ENCODE data around the gene TMEM87B. TPM values are rescaled to one million over a fixed set of nuclear protein-coding genes. Genes with fewer than 3 reads are reported as not detected.

Gene TMEM87B
- polyA plus RNA-seq, 1 donor from 2014 or later: 12.8 TPM

DNA sequence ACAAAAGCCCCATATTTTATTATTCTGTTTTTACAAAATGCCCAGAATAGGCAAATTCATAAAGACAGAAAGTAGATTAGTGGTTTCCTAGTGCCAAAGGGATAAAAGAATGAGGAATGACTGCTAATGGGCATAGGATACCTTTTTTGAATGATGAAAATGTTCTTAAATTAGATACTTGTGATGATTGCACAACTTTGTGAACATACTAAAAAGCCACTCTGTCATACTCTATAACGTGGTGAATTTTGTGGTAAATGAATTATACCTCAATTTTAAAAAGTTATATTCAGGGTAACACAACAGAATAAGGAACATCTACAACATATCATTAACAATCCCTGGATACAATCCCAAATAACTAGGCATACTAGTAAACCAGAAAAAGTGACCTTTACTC is 74.0 kb downstream of the TMEM87B start:
- H3K79me2 ChIP-seq (replicated peaks; ENCODE audit: insufficient read depth, low read length): no peaks in the 10 kb centered on the region
- H2AFZ ChIP-seq (ENCODE audit: low read depth, low read length): no peak overlapping the region
- H4K20me1 ChIP-seq (ENCODE audit: insufficient read depth): no peaks in the 10 kb centered on the region
- H3F3A ChIP-seq (ENCODE audit: insufficient read depth, low read length, poor library complexity, severe bottlenecking): no peaks in the 10 kb centered on the region
- H3K9me2 ChIP-seq (ENCODE audit: insufficient read depth, low read length): no peaks in the 10 kb centered on the region
- no peak overlapping the region for H3K27ac ChIP-seq (ENCODE audit: low read length)
- TF ChIP-seq EP300 (conservative IDR thresholded peaks at IDR 0.05; ENCODE audit: poor library complexity, severe bottlenecking): no peak
- TF ChIP-seq SMC3 (conservative IDR thresholded peaks at IDR 0.05; ENCODE audit: poor library complexity): no peak
- no peak for TF ChIP-seq MXI1 (conservative IDR thresholded peaks at IDR 0.05; ENCODE audit: poor library complexity, severe bottlenecking)
- TF ChIP-seq EZH2 (IDR thresholded peaks at IDR 0.05; ENCODE audit: borderline replicate concordance, insufficient read depth, low read length, poor library complexity, severe bottlenecking): no peak
- no peak for TF ChIP-seq RAD21 (conservative IDR thresholded peaks at IDR 0.05)
- TF ChIP-seq, protein P1, sequence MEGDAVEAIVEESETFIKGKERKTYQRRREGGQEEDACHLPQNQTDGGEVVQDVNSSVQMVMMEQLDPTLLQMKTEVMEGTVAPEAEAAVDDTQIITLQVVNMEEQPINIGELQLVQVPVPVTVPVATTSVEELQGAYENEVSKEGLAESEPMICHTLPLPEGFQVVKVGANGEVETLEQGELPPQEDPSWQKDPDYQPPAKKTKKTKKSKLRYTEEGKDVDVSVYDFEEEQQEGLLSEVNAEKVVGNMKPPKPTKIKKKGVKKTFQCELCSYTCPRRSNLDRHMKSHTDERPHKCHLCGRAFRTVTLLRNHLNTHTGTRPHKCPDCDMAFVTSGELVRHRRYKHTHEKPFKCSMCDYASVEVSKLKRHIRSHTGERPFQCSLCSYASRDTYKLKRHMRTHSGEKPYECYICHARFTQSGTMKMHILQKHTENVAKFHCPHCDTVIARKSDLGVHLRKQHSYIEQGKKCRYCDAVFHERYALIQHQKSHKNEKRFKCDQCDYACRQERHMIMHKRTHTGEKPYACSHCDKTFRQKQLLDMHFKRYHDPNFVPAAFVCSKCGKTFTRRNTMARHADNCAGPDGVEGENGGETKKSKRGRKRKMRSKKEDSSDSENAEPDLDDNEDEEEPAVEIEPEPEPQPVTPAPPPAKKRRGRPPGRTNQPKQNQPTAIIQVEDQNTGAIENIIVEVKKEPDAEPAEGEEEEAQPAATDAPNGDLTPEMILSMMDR (IDR thresholded peaks at IDR 0.05; ENCODE audit: poor library complexity, severe bottlenecking): no peak
- no peak for TF ChIP-seq POLR2AphosphoS5 (IDR thresholded peaks at IDR 0.05)
- no peak for TF ChIP-seq TAF1 (IDR thresholded peaks at IDR 0.05; ENCODE audit: low read depth)
- TF ChIP-seq, protein P2, sequence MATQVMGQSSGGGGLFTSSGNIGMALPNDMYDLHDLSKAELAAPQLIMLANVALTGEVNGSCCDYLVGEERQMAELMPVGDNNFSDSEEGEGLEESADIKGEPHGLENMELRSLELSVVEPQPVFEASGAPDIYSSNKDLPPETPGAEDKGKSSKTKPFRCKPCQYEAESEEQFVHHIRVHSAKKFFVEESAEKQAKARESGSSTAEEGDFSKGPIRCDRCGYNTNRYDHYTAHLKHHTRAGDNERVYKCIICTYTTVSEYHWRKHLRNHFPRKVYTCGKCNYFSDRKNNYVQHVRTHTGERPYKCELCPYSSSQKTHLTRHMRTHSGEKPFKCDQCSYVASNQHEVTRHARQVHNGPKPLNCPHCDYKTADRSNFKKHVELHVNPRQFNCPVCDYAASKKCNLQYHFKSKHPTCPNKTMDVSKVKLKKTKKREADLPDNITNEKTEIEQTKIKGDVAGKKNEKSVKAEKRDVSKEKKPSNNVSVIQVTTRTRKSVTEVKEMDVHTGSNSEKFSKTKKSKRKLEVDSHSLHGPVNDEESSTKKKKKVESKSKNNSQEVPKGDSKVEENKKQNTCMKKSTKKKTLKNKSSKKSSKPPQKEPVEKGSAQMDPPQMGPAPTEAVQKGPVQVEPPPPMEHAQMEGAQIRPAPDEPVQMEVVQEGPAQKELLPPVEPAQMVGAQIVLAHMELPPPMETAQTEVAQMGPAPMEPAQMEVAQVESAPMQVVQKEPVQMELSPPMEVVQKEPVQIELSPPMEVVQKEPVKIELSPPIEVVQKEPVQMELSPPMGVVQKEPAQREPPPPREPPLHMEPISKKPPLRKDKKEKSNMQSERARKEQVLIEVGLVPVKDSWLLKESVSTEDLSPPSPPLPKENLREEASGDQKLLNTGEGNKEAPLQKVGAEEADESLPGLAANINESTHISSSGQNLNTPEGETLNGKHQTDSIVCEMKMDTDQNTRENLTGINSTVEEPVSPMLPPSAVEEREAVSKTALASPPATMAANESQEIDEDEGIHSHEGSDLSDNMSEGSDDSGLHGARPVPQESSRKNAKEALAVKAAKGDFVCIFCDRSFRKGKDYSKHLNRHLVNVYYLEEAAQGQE (IDR thresholded peaks at IDR 0.05; ENCODE audit: borderline replicate concordance): no peak
- H3K36me3 ChIP-seq (ENCODE audit: insufficient read depth, low read length): no peaks in the 10 kb centered on the region
- no peak overlapping the region for H3K4me3 ChIP-seq (ENCODE audit: low read length)
- H3K27me3 ChIP-seq (ENCODE audit: insufficient read depth, low read depth, low read length): no peaks in the 10 kb centered on the region
- H3K4me2 ChIP-seq (ENCODE audit: low read length): no peak overlapping the region
- H3K9ac ChIP-seq (ENCODE audit: low read length): no peak overlapping the region
- no peaks in the 10 kb centered on the region for H3K9me3 ChIP-seq (ENCODE audit: low read length)

DNA sequence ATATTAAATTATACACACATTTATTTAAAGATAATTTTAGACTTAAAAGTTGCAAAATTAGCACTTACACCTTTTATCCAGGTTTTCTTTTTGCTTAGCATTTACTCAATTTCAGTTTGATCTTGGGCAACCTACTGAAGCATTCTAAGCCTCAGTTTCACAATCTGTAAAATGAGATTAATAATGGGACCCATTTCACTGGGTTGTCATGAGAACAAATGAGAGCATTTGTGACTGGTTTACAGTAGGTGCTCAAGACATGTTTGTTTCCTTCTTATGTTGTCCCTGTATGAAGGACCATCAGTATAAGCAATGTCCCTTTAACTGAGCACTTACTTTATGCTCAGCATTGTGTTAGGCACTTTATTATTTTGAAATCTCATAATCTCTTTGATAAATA is 78.3 kb downstream of the TMEM87B start:
- no peaks in the 10 kb centered on the region for H3F3A ChIP-seq (ENCODE audit: insufficient read depth, low read length, poor library complexity, severe bottlenecking)
- H3K9me3 ChIP-seq (ENCODE audit: low read length): no peaks in the 10 kb centered on the region
- peaks cover 13% of the 10 kb centered on the region for H3K27me3 ChIP-seq (ENCODE audit: insufficient read depth, low read depth, low read length)
- no peak overlapping the region for H2AFZ ChIP-seq (ENCODE audit: low read depth, low read length)
- H3K4me2 ChIP-seq (ENCODE audit: low read length): no peak overlapping the region
- no peak overlapping the region for H3K4me3 ChIP-seq (ENCODE audit: low read length)
- H3K79me2 ChIP-seq (replicated peaks; ENCODE audit: insufficient read depth, low read length): no peaks in the 10 kb centered on the region
- no peak overlapping the region for H3K27ac ChIP-seq (ENCODE audit: low read length)
- no peaks in the 10 kb centered on the region for H3K36me3 ChIP-seq (ENCODE audit: insufficient read depth, low read length)
- H3K9ac ChIP-seq (ENCODE audit: low read length): no peak overlapping the region
- no peaks in the 10 kb centered on the region for H4K20me1 ChIP-seq (ENCODE audit: insufficient read depth)
- no peaks in the 10 kb centered on the region for H3K9me2 ChIP-seq (ENCODE audit: insufficient read depth, low read length)
- TF ChIP-seq MXI1 (conservative IDR thresholded peaks at IDR 0.05; ENCODE audit: poor library complexity, severe bottlenecking) (no peak), SMC3 (conservative IDR thresholded peaks at IDR 0.05; ENCODE audit: poor library complexity) (no peak), POLR2AphosphoS5 (IDR thresholded peaks at IDR 0.05) (no peak), EZH2 (IDR thresholded peaks at IDR 0.05; ENCODE audit: borderline replicate concordance, insufficient read depth, low read length, poor library complexity, severe bottlenecking) (no peak), TAF1 (IDR thresholded peaks at IDR 0.05; ENCODE audit: low read depth) (no peak), EP300 (conservative IDR thresholded peaks at IDR 0.05; ENCODE audit: poor library complexity, severe bottlenecking) (no peak), RAD21 (conservative IDR thresholded peaks at IDR 0.05) (no peak)
- TF ChIP-seq, protein P2 (IDR thresholded peaks at IDR 0.05; ENCODE audit: borderline replicate concordance): no peak
- TF ChIP-seq, protein P1 (IDR thresholded peaks at IDR 0.05; ENCODE audit: poor library complexity, severe bottlenecking): no peak

Data from neural cell (in vitro differentiated cells).